Measurements from ENCODE around the gene SLC7A11.

The SLC7A11 gene

GRCh38 chr4:138242076-138242833 is at the start of gene SLC7A11:
SLC7A11 (minus strand) TSS chr4:138242349; CDS start chr4:138242069, 280 bp downstream.
- DNase-seq (ENCODE audit: low read depth, low spot score): peak; percentile 94

GRCh38 chr4:138291431-138291830 is 49.3 kb upstream of the SLC7A11 start:
- DNase-seq (ENCODE audit: low read depth, low spot score): no peak

- peak; percentile 9 for DNase-seq (ENCODE audit: low read depth, low spot score)
These were observed 48.7 kb upstream of the SLC7A11 start for GRCh38 chr4:138290805-138291204.

- DNase-seq (ENCODE audit: low read depth, low spot score): no peak
These were observed 37.1 kb upstream of the SLC7A11 start for GRCh38 chr4:138279286-138279685.

- no peak for DNase-seq (ENCODE audit: low read depth, low spot score)
These were observed 35.0 kb upstream of the SLC7A11 start for GRCh38 chr4:138277133-138277532.

GRCh38 chr4:138275963-138276621 is 33.9 kb upstream of the SLC7A11 start:
- DNase-seq (ENCODE audit: low read depth, low spot score): peak; percentile 88

GRCh38 chr4:138275216-138275615 is 33.1 kb upstream of the SLC7A11 start:
- DNase-seq (ENCODE audit: low read depth, low spot score): no peak

- DNase-seq (ENCODE audit: low read depth, low spot score): no peak
These were observed 27.0 kb upstream of the SLC7A11 start for GRCh38 chr4:138269175-138269574.

- no peak for DNase-seq (ENCODE audit: low read depth, low spot score)
These were observed 25.7 kb upstream of the SLC7A11 start for GRCh38 chr4:138267835-138268234.

GRCh38 chr4:138266948-138267347 is 24.8 kb upstream of the SLC7A11 start:
- no peak for DNase-seq (ENCODE audit: low read depth, low spot score)

GRCh38 chr4:138263247-138263816 is 21.2 kb upstream of the SLC7A11 start:
- DNase-seq (ENCODE audit: low read depth, low spot score): no peak

- DNase-seq (ENCODE audit: low read depth, low spot score): no peak
These were observed 20.3 kb upstream of the SLC7A11 start for GRCh38 chr4:138262469-138262868.

- DNase-seq (ENCODE audit: low read depth, low spot score): no peak
These were observed 19.9 kb upstream of the SLC7A11 start for GRCh38 chr4:138262030-138262429.

- DNase-seq (ENCODE audit: low read depth, low spot score): peak; percentile 53
These were observed 17.7 kb upstream of the SLC7A11 start for GRCh38 chr4:138259824-138260223.

GRCh38 chr4:138259271-138259670 is 17.1 kb upstream of the SLC7A11 start:
- DNase-seq (ENCODE audit: low read depth, low spot score): peak; percentile 51

- no peak for DNase-seq (ENCODE audit: low read depth, low spot score)
These were observed 14.5 kb upstream of the SLC7A11 start for GRCh38 chr4:138256608-138257007.

- no peak for DNase-seq (ENCODE audit: low read depth, low spot score)
These were observed 13.9 kb upstream of the SLC7A11 start for GRCh38 chr4:138255917-138256597.

- no peak for DNase-seq (ENCODE audit: low read depth, low spot score)
These were observed 10.4 kb upstream of the SLC7A11 start for GRCh38 chr4:138252551-138252950.

- DNase-seq (ENCODE audit: low read depth, low spot score): no peak
These were observed 9.8 kb upstream of the SLC7A11 start for GRCh38 chr4:138251938-138252337.

- DNase-seq (ENCODE audit: low read depth, low spot score): no peak
These were observed 7.0 kb upstream of the SLC7A11 start for GRCh38 chr4:138249132-138249531.

- no peak for DNase-seq (ENCODE audit: low read depth, low spot score)
These were observed 5.9 kb upstream of the SLC7A11 start for GRCh38 chr4:138248058-138248457.

- no peak for DNase-seq (ENCODE audit: low read depth, low spot score)
These were observed 5.5 kb upstream of the SLC7A11 start for GRCh38 chr4:138247643-138248042.

Measured in astrocyte of the hippocampus (primary cell).